PC-3 (cell line): ENCODE data around the gene MCU. TPM values are rescaled to one million over a fixed set of nuclear protein-coding genes. Genes with fewer than 3 reads are reported as not detected.

ENCODE experiments used
- ATAC-seq: fragments of 200-7000 bp; cut with Tn5 transposase; 2 replicates; pipeline ENCODE4 v1.9.1; 2020; ENCODE audit warnings: mild to moderate bottlenecking, moderate library complexity
- BruUV-seq: library from RNA; stranded (reverse); fragments of 400-500 nt; replicated peaks from 2 replicates; lab custom pipeline; 2021; lab: Mats Ljungman, UMichigan
- CTCF ChIA-PET: fragments of 300-600 bp; sonication (Branson Sonifier 250); formaldehyde crosslinking; loops from one replicate; lab custom pipeline; 2022; ENCODE audit warnings: antibody characterized with exemption; lab: Charles Lee
- POLR2A ChIA-PET: fragments of 300-600 bp; sonication (Branson Sonifier 250); formaldehyde crosslinking; loops from one replicate; lab custom pipeline; 2022; ENCODE audit warnings: antibody characterized with exemption; ENCODE audit not compliant: unreplicated experiment; lab: Charles Lee
- DNase-seq: peaks from one replicate; pipeline ENCODE4 v3.0.0-alpha.2; 2015
- H2AFZ ChIP-seq: fragments of 300-600 bp; sonication (generic); 2 replicates; pipeline ENCODE4 v1.6.0; 2016; ENCODE audit warnings: antibody characterized with exemption, low read length
- H3F3A ChIP-seq: fragments of 300-600 bp; sonication (generic); one replicate; pipeline ENCODE4 v1.6.0; 2017; ENCODE audit warnings: antibody characterized with exemption, low read length, control low read depth, mild to moderate bottlenecking; ENCODE audit not compliant: unreplicated experiment
- H3K27ac ChIP-seq: fragments of 300-600 bp; sonication (generic); 2 replicates; pipeline ENCODE4 v1.5.1; 2016; ENCODE audit warnings: mild to moderate bottlenecking, low read length
- H3K27me3 ChIP-seq: fragments of 300-600 bp; sonication (generic); 2 replicates; pipeline ENCODE4 v1.6.1; 2016; ENCODE audit warnings: low read length, mixed read lengths
- H3K36me3 ChIP-seq: fragments of 300-600 bp; sonication (generic); 2 replicates; pipeline ENCODE4 v1.6.1; 2016; ENCODE audit warnings: low read depth, mixed run types, low read length, mixed read lengths
- H3K4me1 ChIP-seq: fragments of 300-600 bp; sonication (generic); 2 replicates; pipeline ENCODE4 v1.5.1; 2016; ENCODE audit warnings: low read length; ENCODE audit not compliant: insufficient read depth
- H3K4me2 ChIP-seq: fragments of 300-600 bp; sonication (generic); 2 replicates; pipeline ENCODE4 v1.6.0; 2016; ENCODE audit warnings: low read length
- H3K4me3 ChIP-seq: fragments of 300-600 bp; sonication (generic); 2 replicates; pipeline ENCODE4 v1.5.1; 2016; ENCODE audit warnings: mild to moderate bottlenecking, low read length, mixed read lengths
- H3K79me2 ChIP-seq: fragments of 300-600 bp; sonication (generic); 2 replicates; pipeline ENCODE4 v1.6.1; 2017; ENCODE audit warnings: low read length, mixed read lengths
- H3K9ac ChIP-seq: fragments of 300-600 bp; sonication (generic); 2 replicates; pipeline ENCODE4 v1.6.0; 2016; ENCODE audit warnings: mild to moderate bottlenecking, low read length
- H3K9me2 ChIP-seq: fragments of 300-600 bp; sonication (generic); replicated peaks from 2 replicates; pipeline ENCODE4 v1.6.1; 2016; ENCODE audit warnings: mixed run types, low read length, mixed read lengths
- H3K9me3 ChIP-seq: fragments of 300-600 bp; sonication (generic); 2 replicates; pipeline ENCODE4 v1.6.1; 2016; ENCODE audit warnings: low read length, mixed read lengths
- H4K20me1 ChIP-seq: fragments of 300-600 bp; sonication (generic); 2 replicates; pipeline ENCODE4 v1.6.1; 2016; ENCODE audit warnings: low read length, mixed read lengths
- EZH2 ChIP-seq: fragments of 300-600 bp; sonication (generic); IDR thresholded peaks from one replicate; pipeline ENCODE4 v1.6.1; 2017; ENCODE audit warnings: antibody characterized with exemption, mild to moderate bottlenecking, low read length; ENCODE audit not compliant: unreplicated experiment
- EZH2phosphoT487 ChIP-seq: fragments of 300-600 bp; sonication (generic); IDR thresholded peaks from 2 replicates; pipeline ENCODE4 v1.6.1; 2018; ENCODE audit warnings: mild to moderate bottlenecking, antibody characterized with exemption, low read length, borderline replicate concordance
- intact Hi-C: fragments of 100-400 bp; cut with micrococcal nuclease; formaldehyde crosslinking; loops from 2 replicates; pipeline ENCODE4 v1.9.0; 2023
- total RNA-seq: library from RNA; depleted of rRNA; stranded (reverse); fragments of >200 nt; gene quantifications from 2 replicates; pipeline ENCODE4 v1.2.3, GENCODE V29; 2014
- TF ChIP-seq, protein P1 (sequence below): fragments of 300-600 bp; sonication (generic); conservative IDR thresholded peaks from 2 replicates; pipeline ENCODE4 v1.5.1; 2017; ENCODE audit warnings: antibody characterized with exemption, low read depth, mild to moderate bottlenecking, low read length

Gene MCU
- total RNA-seq, 1 experiment from 2014 or later = 21.5 TPM

DNA sequence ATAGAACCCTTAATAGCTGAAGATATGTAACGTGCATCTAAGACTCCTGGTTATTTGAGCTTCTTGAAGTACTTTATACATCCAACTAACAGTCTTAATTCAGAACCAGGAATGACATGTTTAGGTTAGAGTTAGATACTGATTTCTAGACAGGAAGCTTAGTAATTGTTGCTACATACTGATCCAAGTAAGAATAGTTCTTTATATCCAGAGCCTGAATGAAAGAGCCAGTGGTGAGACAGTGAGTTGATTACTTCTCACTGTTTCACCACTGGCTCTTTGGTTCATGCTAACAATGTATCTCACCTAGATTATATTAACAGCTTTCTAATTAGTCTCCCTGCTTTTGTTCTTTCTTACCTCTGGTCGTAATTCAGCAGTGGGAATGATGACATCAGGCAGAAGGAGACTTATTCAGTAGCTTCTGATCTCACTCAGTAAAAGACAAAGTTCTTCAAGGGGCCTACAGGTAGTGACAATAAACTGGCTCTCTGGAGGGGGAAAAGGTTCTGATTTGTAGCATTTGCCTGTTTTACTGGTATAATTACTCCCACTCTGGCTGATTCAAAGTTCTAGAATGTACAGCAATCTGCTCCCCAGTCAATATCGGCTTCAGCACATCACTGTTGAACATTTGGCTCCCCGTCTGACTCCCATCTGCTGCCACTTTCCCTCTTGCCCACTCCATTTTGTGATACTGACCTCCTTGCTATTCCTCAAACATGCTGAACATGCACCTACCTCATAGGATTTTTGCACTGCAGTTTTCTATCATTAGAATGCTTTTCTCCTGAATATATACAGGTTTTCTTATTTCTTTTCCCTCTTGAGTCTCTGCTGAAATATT, 29.1 kb downstream of the MCU start:
- Histone ChIP-seq H3K27ac (no peak overlapping the region), H3K36me3 (no peaks in the 10 kb centered on the region; the same call in 1 of the 2 replicates), H3K9ac (no peak overlapping the region), H4K20me1 (no peaks in the 10 kb centered on the region), H2AFZ (no peak overlapping the region), H3K4me3 (no peak overlapping the region), H3F3A (no peaks in the 10 kb centered on the region), H3K9me3 (no peaks in the 10 kb centered on the region), H3K4me1 (peaks cover 7% of the 10 kb centered on the region; the same call in 1 of the 2 replicates), H3K4me2 (no peak overlapping the region), H3K9me2 (no peaks in the 10 kb centered on the region), H3K27me3 (no peaks in the 10 kb centered on the region), H3K79me2 (no peaks in the 10 kb centered on the region)
- ATAC-seq (no peak), DNase-seq (no peak)
- TF ChIP-seq, protein P1, sequence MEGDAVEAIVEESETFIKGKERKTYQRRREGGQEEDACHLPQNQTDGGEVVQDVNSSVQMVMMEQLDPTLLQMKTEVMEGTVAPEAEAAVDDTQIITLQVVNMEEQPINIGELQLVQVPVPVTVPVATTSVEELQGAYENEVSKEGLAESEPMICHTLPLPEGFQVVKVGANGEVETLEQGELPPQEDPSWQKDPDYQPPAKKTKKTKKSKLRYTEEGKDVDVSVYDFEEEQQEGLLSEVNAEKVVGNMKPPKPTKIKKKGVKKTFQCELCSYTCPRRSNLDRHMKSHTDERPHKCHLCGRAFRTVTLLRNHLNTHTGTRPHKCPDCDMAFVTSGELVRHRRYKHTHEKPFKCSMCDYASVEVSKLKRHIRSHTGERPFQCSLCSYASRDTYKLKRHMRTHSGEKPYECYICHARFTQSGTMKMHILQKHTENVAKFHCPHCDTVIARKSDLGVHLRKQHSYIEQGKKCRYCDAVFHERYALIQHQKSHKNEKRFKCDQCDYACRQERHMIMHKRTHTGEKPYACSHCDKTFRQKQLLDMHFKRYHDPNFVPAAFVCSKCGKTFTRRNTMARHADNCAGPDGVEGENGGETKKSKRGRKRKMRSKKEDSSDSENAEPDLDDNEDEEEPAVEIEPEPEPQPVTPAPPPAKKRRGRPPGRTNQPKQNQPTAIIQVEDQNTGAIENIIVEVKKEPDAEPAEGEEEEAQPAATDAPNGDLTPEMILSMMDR = no peak
- TF ChIP-seq EZH2phosphoT487 (no peak), EZH2 (no peak)
- intact Hi-C loops = no loop called here
- no TSS peak for BruUV-seq
- ChIA-PET CTCF (no interaction called here), POLR2A (no interaction called here)

DNA sequence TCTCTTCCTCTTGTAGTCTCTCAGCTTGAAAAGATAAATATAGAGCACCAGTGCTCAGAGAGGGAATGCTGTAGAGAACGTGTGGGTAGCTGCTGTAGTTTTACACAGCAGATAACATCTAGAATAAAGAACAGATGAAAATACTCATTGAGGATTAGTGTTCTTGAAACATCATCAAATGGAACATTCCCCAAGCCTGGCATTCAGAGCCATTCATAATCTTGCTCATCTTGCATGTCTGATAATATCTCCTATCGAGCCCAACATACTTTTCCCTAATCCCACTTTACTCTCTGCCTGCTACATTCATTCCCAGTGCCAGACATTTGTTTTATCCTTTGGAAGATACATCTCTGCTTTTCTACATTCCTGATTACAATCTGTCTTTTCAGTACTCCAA, 35.2 kb downstream of the MCU start:
- ChIA-PET POLR2A (no interaction called here), CTCF (no interaction called here)
- H3K4me1 ChIP-seq = no peaks in the 10 kb centered on the region
- H2AFZ ChIP-seq = no peak overlapping the region
- no peaks in the 10 kb centered on the region for H3F3A ChIP-seq
- no TSS peak for BruUV-seq
- H3K9ac ChIP-seq = no peak overlapping the region
- H3K4me3 ChIP-seq = no peak overlapping the region
- no peak overlapping the region for H3K4me2 ChIP-seq
- intact Hi-C loops = no loop called here
- DNase-seq (no peak), ATAC-seq (no peak)
- H3K27ac ChIP-seq = no peak overlapping the region
- no peaks in the 10 kb centered on the region for H3K9me2 ChIP-seq
- no peaks in the 10 kb centered on the region for H3K27me3 ChIP-seq
- H4K20me1 ChIP-seq = no peaks in the 10 kb centered on the region
- H3K9me3 ChIP-seq = no peaks in the 10 kb centered on the region
- 0 out of 2 replicates have a peak, but pooled peaks cover 6% of the 10 kb centered on the region for H3K79me2 ChIP-seq
- no peaks in the 10 kb centered on the region for H3K36me3 ChIP-seq
- TF ChIP-seq EZH2phosphoT487 = no peak
- TF ChIP-seq, protein P1 = no peak
- no peak for TF ChIP-seq EZH2

DNA sequence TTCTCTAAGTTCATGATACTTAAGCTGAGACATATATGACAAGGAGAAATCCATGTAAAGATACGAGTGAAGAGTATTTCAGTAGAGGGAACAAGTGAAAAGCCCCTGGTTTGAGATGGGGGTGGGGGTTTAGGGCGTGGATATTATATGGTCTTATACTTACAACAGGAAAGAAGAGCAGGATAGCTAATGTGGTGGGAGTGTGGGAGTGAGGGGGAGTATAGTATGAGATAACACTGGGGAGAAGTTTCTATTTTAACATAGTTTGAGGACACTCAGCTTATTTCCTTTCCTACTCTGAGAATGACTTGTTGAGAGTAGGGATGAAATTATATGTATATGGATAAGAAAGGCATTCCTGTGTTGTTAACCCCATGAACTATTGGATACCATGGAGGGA, 36.5 kb downstream of the MCU start:
- H3K9ac ChIP-seq = no peak overlapping the region
- TF ChIP-seq EZH2phosphoT487 (no peak), EZH2 (no peak)
- TF ChIP-seq, protein P1 = no peak
- H3K27me3 ChIP-seq = no peaks in the 10 kb centered on the region
- H3K79me2 ChIP-seq = 0 out of 2 replicates have a peak, but pooled peaks cover 7% of the 10 kb centered on the region
- H3K9me3 ChIP-seq = no peaks in the 10 kb centered on the region
- BruUV-seq = no TSS peak
- CTCF ChIA-PET = no interaction called here
- no peaks in the 10 kb centered on the region for H3K9me2 ChIP-seq
- no peak overlapping the region for H3K4me3 ChIP-seq
- DNase-seq = no peak
- H3K4me1 ChIP-seq = no peaks in the 10 kb centered on the region
- intact Hi-C loops = no loop called here
- ATAC-seq = no peak
- H3K27ac ChIP-seq = no peak overlapping the region
- no peak overlapping the region for H3K4me2 ChIP-seq
- POLR2A ChIA-PET = no interaction called here
- H3F3A ChIP-seq = no peaks in the 10 kb centered on the region
- no peaks in the 10 kb centered on the region for H4K20me1 ChIP-seq
- no peak overlapping the region for H2AFZ ChIP-seq
- H3K36me3 ChIP-seq = no peaks in the 10 kb centered on the region
